IMR-90 (cell line): Measurements from ENCODE around the gene TRNAU1AP. TPM values are rescaled to one million over a fixed set of nuclear protein-coding genes. Genes with fewer than 3 reads are reported as not detected.
A peak's percentile ranks its signal among the peaks of the same experiment; 100 is the strongest.

Experiments used
- ATAC-seq: fragments of 200-7000 bp; cut with Tn5 transposase; 2 replicates; pipeline ENCODE4 v1.9.1; 2020; ENCODE audit warnings: low read depth, mild to moderate bottlenecking, moderate library complexity
- BruUV-seq: library from RNA; stranded (reverse); fragments of 400-500 nt; replicated peaks from 2 replicates; lab custom pipeline; 2021; lab: Mats Ljungman, UMichigan
- CTCF ChIA-PET: fragments of 300-600 bp; formaldehyde crosslinking; extraction: SDS; loops from one replicate; lab custom pipeline; 2021; ENCODE audit warnings: antibody characterized with exemption; lab: Yijun Ruan, JAX
- POLR2A ChIA-PET: fragments of 300-600 bp; sonication (Branson Sonifier 250); formaldehyde crosslinking; loops from one replicate; lab custom pipeline; 2022; ENCODE audit warnings: antibody characterized with exemption; ENCODE audit not compliant: unreplicated experiment; lab: Charles Lee
- DNase-seq: peaks from one replicate; pipeline ENCODE4 v3.0.0; 2013
- H2AFZ ChIP-seq: replicated peaks from 2 replicates; pipeline ENCODE3; 2013; ENCODE audit warnings: low read length, mild to moderate bottlenecking; ENCODE audit not compliant: poor library complexity
- H2AK5ac ChIP-seq: 2 replicates; pipeline ENCODE4 v1.6.1; 2013; ENCODE audit warnings: low read depth, low read length, inconsistent platforms
- H2AK9ac ChIP-seq: replicated peaks from 2 replicates; pipeline ENCODE3; 2013; ENCODE audit warnings: mild to moderate bottlenecking, low read depth, low read length, moderate library complexity; ENCODE audit not compliant: poor library complexity
- H2BK120ac ChIP-seq: 2 replicates; pipeline ENCODE4 v1.6.1; 2013; ENCODE audit warnings: low read depth, low read length, inconsistent platforms
- H2BK15ac ChIP-seq: 3 replicates; pipeline ENCODE4 v1.6.1; 2013; ENCODE audit warnings: low read depth, low read length, inconsistent platforms
- H2BK20ac ChIP-seq: 2 replicates; pipeline ENCODE4 v1.6.1; 2013; ENCODE audit warnings: low read depth, mild to moderate bottlenecking, inconsistent platforms, low read length, moderate library complexity
- H2BK5ac ChIP-seq: 2 replicates; pipeline ENCODE4 v1.6.1; 2013; ENCODE audit warnings: mild to moderate bottlenecking, low read depth, low read length, inconsistent platforms; ENCODE audit not compliant: poor library complexity, severe bottlenecking
- H3K14ac ChIP-seq: replicated peaks from 2 replicates; pipeline ENCODE4 v1.6.1; 2013; ENCODE audit warnings: low read depth, low read length, inconsistent platforms
- H3K18ac ChIP-seq: 2 replicates; pipeline ENCODE4 v1.6.1; 2013; ENCODE audit warnings: low read depth, low read length, control low read depth
- H3K23ac ChIP-seq: 2 replicates; pipeline ENCODE4 v1.6.1; 2013; ENCODE audit warnings: low read depth, low read length, inconsistent platforms
- H3K27ac ChIP-seq: 2 replicates; pipeline ENCODE4 v1.5.1; 2013; ENCODE audit warnings: mild to moderate bottlenecking, control low read depth, low read length; ENCODE audit not compliant: insufficient read depth
- H3K27me3 ChIP-seq: 2 replicates; pipeline ENCODE4 v1.6.1; 2013; ENCODE audit warnings: low read length; ENCODE audit not compliant: control insufficient read depth, insufficient read depth
- H3K36me3 ChIP-seq: 2 replicates; pipeline ENCODE4 v1.6.1; 2013; ENCODE audit warnings: low read length, mixed read lengths; ENCODE audit not compliant: control insufficient read depth, insufficient read depth
- H3K4ac ChIP-seq: 2 replicates; pipeline ENCODE4 v1.6.1; 2013; ENCODE audit warnings: low read depth, low read length, inconsistent platforms
- H3K4me1 ChIP-seq: 2 replicates; pipeline ENCODE4 v1.6.1; 2013; ENCODE audit warnings: low read length, mixed read lengths; ENCODE audit not compliant: control insufficient read depth, insufficient read depth
- H3K4me2 ChIP-seq: 2 replicates; pipeline ENCODE4 v1.6.1; 2013; ENCODE audit warnings: low read depth, mild to moderate bottlenecking, control low read depth, low read length, moderate library complexity
- H3K4me3 ChIP-seq: 2 replicates; pipeline ENCODE4 v1.5.1; 2013; ENCODE audit warnings: low read depth, mild to moderate bottlenecking, control low read depth, low read length, moderate library complexity; ENCODE audit not compliant: insufficient read depth
- H3K56ac ChIP-seq: 2 replicates; pipeline ENCODE4 v1.6.1; 2013; ENCODE audit warnings: low read length, inconsistent platforms; ENCODE audit not compliant: insufficient read depth; ENCODE audit errors: extremely low read depth
- H3K79me1 ChIP-seq, 2 experiments: 2 replicates each; pipeline ENCODE4 v1.6.1; 2013; ENCODE audit warnings: low read length in 2 of 2, inconsistent platforms in 1 of 2, low read depth in 1 of 2
- H3K9ac ChIP-seq: 2 replicates; pipeline ENCODE4 v1.6.1; 2013; ENCODE audit warnings: low read depth, low read length, control low read depth
- H3K9me1 ChIP-seq: 2 replicates; pipeline ENCODE4 v1.6.1; 2013; ENCODE audit warnings: low read length, inconsistent platforms; ENCODE audit not compliant: insufficient read depth
- H3K9me3 ChIP-seq: 2 replicates; pipeline ENCODE4 v1.6.1; 2013; ENCODE audit warnings: low read length; ENCODE audit not compliant: control insufficient read depth, insufficient read depth
- H4K20me1 ChIP-seq: 2 replicates; pipeline ENCODE4 v1.6.1; 2013; ENCODE audit warnings: low read length, inconsistent platforms; ENCODE audit not compliant: insufficient read depth
- H4K5ac ChIP-seq: 2 replicates; pipeline ENCODE4 v1.6.1; 2013; ENCODE audit warnings: mild to moderate bottlenecking, low read depth, low read length, control low read depth
- H4K8ac ChIP-seq, 2 experiments: 2 replicates each; pipeline ENCODE4 v1.6.1; 2013; ENCODE audit warnings: low read depth in 2 of 2, low read length in 2 of 2, control low read depth in 1 of 2, inconsistent platforms in 1 of 2
- H4K91ac ChIP-seq: 2 replicates; pipeline ENCODE4 v1.6.1; 2013; ENCODE audit warnings: low read depth, low read length, inconsistent platforms; ENCODE audit not compliant: insufficient read depth
- BHLHE40 ChIP-seq: fragments of 150-350 bp; IDR thresholded peaks from 2 replicates; pipeline ENCODE4 v1.6.1; 2016; ENCODE audit warnings: mild to moderate bottlenecking, low read depth, low read length
- MXI1 ChIP-seq: IDR thresholded peaks from 2 replicates; pipeline ENCODE4 v1.6.1; 2012; ENCODE audit warnings: low read depth, mild to moderate bottlenecking, low read length, moderate library complexity, borderline replicate concordance
- POLR2A ChIP-seq: IDR thresholded peaks from 2 replicates; pipeline ENCODE4 v1.6.1; 2012; ENCODE audit warnings: mild to moderate bottlenecking, low read depth, low read length
- RCOR1 ChIP-seq: IDR thresholded peaks from 2 replicates; pipeline ENCODE4 v1.6.1; 2012; ENCODE audit warnings: mild to moderate bottlenecking, low read length, improper control_type of control experiment; ENCODE audit not compliant: insufficient replicate concordance
- WGBS, 2 experiments: methylation state at CpG; one replicate each; pipeline versions ENCODE4 v1.1.5 to v1.1.7; 2013; ENCODE audit warnings: missing lambda C conversion rate in 2 of 2; ENCODE audit not compliant: insufficient read length in 1 of 2; ENCODE audit errors: extremely low coverage in 2 of 2; 5-methylcytosine and 5-hydroxymethylcytosine counted together
- dilution Hi-C: fragments of 300-500 bp; cut with HindIII; formaldehyde crosslinking; loops from one replicate; pipeline ENCODE4 v1.14.3; 2018; ENCODE audit warnings: low sequenced_read_pairs; ENCODE audit not compliant: unreplicated experiment
- in situ Hi-C: fragments of 300-500 bp; cut with MboI; formaldehyde crosslinking; loops from 3 replicates; pipeline ENCODE4 v1.14.3; 2019; ENCODE audit warnings: low sequenced_read_pairs, inconsistent platforms, mixed read lengths
- intact Hi-C: fragments of 100-400 bp; cut with micrococcal nuclease; formaldehyde crosslinking; loops from 2 replicates; pipeline ENCODE4 v1.10.0; 2022
- polyA plus RNA-seq, 3 experiments: library from polyadenylated mRNA; depleted of rRNA; stranded (reverse); fragments of >200 nt; gene quantifications; 2 replicates each; pipeline ENCODE4 v1.2.3, GENCODE V29; 2012; ENCODE audit warnings: low replicate concordance in 1 of 3
- total RNA-seq: library from RNA; depleted of rRNA; stranded (reverse); fragments of >200 nt; gene quantifications from 2 replicates; pipeline ENCODE4 v1.2.3, GENCODE V29; 2012

Gene TRNAU1AP
- total and polyA plus RNA-seq, 2 of the 4 experiments (the other 2 are of a cell fraction), result 23.3 to 23.8 TPM

GRCh38 chr1:28510970-28511440 is 41.9 kb upstream of the TRNAU1AP start:
- no peak overlapping the region for H2AK9ac ChIP-seq
- TF ChIP-seq MXI1 (no peak), RCOR1 (no peak), BHLHE40 (no peak), POLR2A (peak; percentile 10; the same call in 1 of the 2 replicates)
- peak overlapping the region; percentile 79 for H2BK5ac ChIP-seq
- no TSS peak for BruUV-seq
- H3K27ac ChIP-seq, result no peak overlapping the region
- H3K4me1 ChIP-seq, result peaks cover 13% of the 10 kb centered on the region
- H3K9me1 ChIP-seq, result peaks cover 14% of the 10 kb centered on the region
- peaks cover 50% of the 10 kb centered on the region for H3K36me3 ChIP-seq
- H2AFZ ChIP-seq, result no peak overlapping the region
- no peak overlapping the region for H3K18ac ChIP-seq
- no peak overlapping the region for H2BK120ac ChIP-seq
- no CpG with 5 or more reads among the region's 2 CpGs for whole genome bisulfite sequencing, 2 experiments
- no peak overlapping the region for H3K56ac ChIP-seq
- peak overlapping the region; percentile 7; the same call in 1 of the 2 replicates for H3K4me2 ChIP-seq
- H3K9ac ChIP-seq, result no peak overlapping the region; the same call in 1 of the 2 replicates
- no peak overlapping the region for H2BK15ac ChIP-seq
- no peak overlapping the region for H4K91ac ChIP-seq
- H4K20me1 ChIP-seq, result peaks cover 95% of the 10 kb centered on the region
- H3K27me3 ChIP-seq, result no peaks in the 10 kb centered on the region
- intact Hi-C loops (no loop called here), dilution Hi-C loops (no loop called here), in situ Hi-C loops (no loop called here)
- H4K5ac ChIP-seq, result no peak overlapping the region
- no peak for ATAC-seq
- no peak overlapping the region for H3K4me3 ChIP-seq
- peak; percentile 45 for DNase-seq
- peak overlapping the region in 1 of 2 experiments; percentile 62; a peak in 2 of 4 replicates for H4K8ac ChIP-seq
- peak overlapping the region; percentile 76 for H3K14ac ChIP-seq
- peaks cover 17 to 34% of the 10 kb centered on the region in 2 experiments for H3K79me1 ChIP-seq
- no peak overlapping the region for H2AK5ac ChIP-seq
- no peak overlapping the region for H3K4ac ChIP-seq
- no peak overlapping the region for H2BK20ac ChIP-seq
- CTCF ChIA-PET, result no interaction called here
- POLR2A ChIA-PET, result interaction anchor here (0.6 kb wide), 1 partner anchor 444 kb away, joined by 5 read pairs; no protein-coding TSS in a partner anchor
- no peaks in the 10 kb centered on the region for H3K9me3 ChIP-seq
- H3K23ac ChIP-seq, result 0 out of 2 replicates have a peak overlapping the region, but pooled peaks have one; percentile 50
